K562 (cell line): ENCODE measurements around the gene SELENOW. TPM values are rescaled to one million over a fixed set of nuclear protein-coding genes. Genes with fewer than 3 reads are reported as not detected.
A peak's percentile ranks its signal among the peaks of the same experiment; 100 is the strongest.
"Not testable (repeated sequence)": the region's sequence is repeated elsewhere in the genome, so short reads cannot be mapped to it uniquely, and the experiment has no call there.

Experiments used
- ATAC-seq: fragments of 200-7000 bp; cut with Tn5 transposase; 3 replicates; pipeline ENCODE4 v1.9.1; 2020; ENCODE audit warnings: moderate library complexity
- BruUV-seq: library from RNA; stranded (reverse); fragments of 400-500 nt; replicated peaks from 2 replicates; lab custom pipeline; 2021; lab: Mats Ljungman, UMichigan
- CTCF ChIA-PET: fragments of 300-600 bp; formaldehyde crosslinking; extraction: SDS; loops from one replicate; lab custom pipeline; 2021; ENCODE audit warnings: low intra/inter-chr PET ratio; lab: Yijun Ruan, JAX
- POLR2A ChIA-PET: fragments of 300-600, 350-650 bp; sonication (Branson Sonifier 250); formaldehyde crosslinking; extraction: SDS; loops from one replicate; lab custom pipeline; 2021; ENCODE audit warnings: antibody characterized with exemption, inconsistent platforms; lab: Yijun Ruan, JAX
- DNase-seq, 4 experiments: peaks; one replicate each; pipeline versions ENCODE4 v3.0.0 to v3.0.0-alpha.2; 2011 to 2018; ENCODE audit warnings: low spot score in 3 of 4, mixed read lengths in 3 of 4; ENCODE audit errors: extremely low read depth in 1 of 4
- FAIRE-seq: peaks from 2 replicates; lab custom pipeline; 2011; peaks lifted over from hg19 to GRCh38; lab: Jason Lieb, UNC
- H2AFZ ChIP-seq: 2 replicates; pipeline ENCODE4 v1.6.0; 2011; ENCODE audit warnings: low read depth, low read length, control low read depth, inconsistent platforms
- H3K27ac ChIP-seq: fragments of 200-600 bp; 3 replicates; pipeline ENCODE4 v1.8.0; 2011; ENCODE audit warnings: low read depth, mild to moderate bottlenecking, control low read depth, inconsistent platforms, low read length, moderate library complexity, mixed read lengths; ENCODE audit errors: extremely low read depth
- H3K27me3 ChIP-seq, 2 experiments: fragments of 300-600 bp in 1 of 2; 2 replicates in 1 of 2; 3 replicates in 1 of 2; pipeline versions ENCODE4 v1.6.0 to v1.8.0; 2011; ENCODE audit warnings: inconsistent platforms in 2 of 2, low read length in 2 of 2, mild to moderate bottlenecking in 1 of 2, mixed read lengths in 1 of 2, moderate library complexity in 1 of 2; ENCODE audit not compliant: control insufficient read depth in 2 of 2, insufficient read depth in 2 of 2
- H3K36me3 ChIP-seq: fragments of 300-600 bp; 3 replicates; pipeline ENCODE4 v1.8.0; 2011; ENCODE audit warnings: mild to moderate bottlenecking, low read length, inconsistent platforms; ENCODE audit not compliant: control insufficient read depth, insufficient read depth
- H3K4me1 ChIP-seq, 2 experiments: fragments of 200-600 bp in 1 of 2; replicated peaks in 1 of 2; 2 replicates in 1 of 2; 3 replicates in 1 of 2; pipeline versions ENCODE4 v1.5.1 to v1.8.0; 2011; ENCODE audit warnings: inconsistent platforms in 2 of 2, low read length in 2 of 2, mild to moderate bottlenecking in 1 of 2, mixed read lengths in 1 of 2, moderate library complexity in 1 of 2; ENCODE audit not compliant: control insufficient read depth in 2 of 2, insufficient read depth in 2 of 2
- H3K4me2 ChIP-seq: 2 replicates; pipeline ENCODE4 v1.6.1; 2011; ENCODE audit warnings: low read length, control low read depth, inconsistent platforms, mixed read lengths; ENCODE audit not compliant: insufficient read depth
- H3K4me3 ChIP-seq: fragments of 200-600 bp; sonication (generic), shearing (Covaris generic); 2 replicates; pipeline ENCODE4 v1.5.1; 2016; ENCODE audit warnings: control low read depth, inconsistent platforms
- H3K79me2 ChIP-seq: fragments of 200-600 bp; 3 replicates; pipeline ENCODE4 v1.8.0; 2011; ENCODE audit warnings: low read length, inconsistent platforms; ENCODE audit not compliant: control insufficient read depth, insufficient read depth
- H3K9ac ChIP-seq, 2 experiments: 2 replicates each; pipeline versions ENCODE4 v1.6.0 to v1.6.1; 2011; ENCODE audit warnings: low read depth in 2 of 2, low read length in 2 of 2, control low read depth in 1 of 2, inconsistent platforms in 1 of 2, mild to moderate bottlenecking in 1 of 2, mixed read lengths in 1 of 2; ENCODE audit not compliant: insufficient read depth in 1 of 2
- H3K9me1 ChIP-seq: one replicate; pipeline ENCODE4 v1.6.0; 2011; ENCODE audit warnings: inconsistent platforms, mild to moderate bottlenecking, low read length, moderate library complexity; ENCODE audit not compliant: control insufficient read depth, insufficient read depth
- H3K9me3 ChIP-seq: replicated peaks from 2 replicates; pipeline ENCODE4 v1.5.1; 2011; ENCODE audit warnings: low read depth, low read length, inconsistent platforms; ENCODE audit not compliant: control insufficient read depth, insufficient read depth
- H4K20me1 ChIP-seq: replicated peaks from 2 replicates; pipeline ENCODE4 v1.6.1; 2011; ENCODE audit warnings: low read length, inconsistent platforms, mixed read lengths; ENCODE audit not compliant: control insufficient read depth, insufficient read depth
- ARID2 ChIP-seq: fragments of 450-650 bp; IDR thresholded peaks from 2 replicates; pipeline ENCODE4 v1.6.1; 2017; ENCODE audit warnings: antibody characterized with exemption, mild to moderate bottlenecking
- CEBPB ChIP-seq: fragments of 450-650 bp; IDR thresholded peaks from 2 replicates; pipeline ENCODE4 v1.6.1; 2016; ENCODE audit warnings: missing genetic modification characterization, missing compliant biosample characterization
- CTCFL ChIP-seq: IDR thresholded peaks from 2 replicates; pipeline ENCODE4 v1.6.1; 2011; ENCODE audit warnings: borderline replicate concordance, low read depth, mild to moderate bottlenecking, moderate library complexity, low read length; ENCODE audit not compliant: insufficient read depth, poor library complexity, severe bottlenecking
- HIVEP1 ChIP-seq: fragments of 250-450 bp; sonication (Bioruptor Pico); IDR thresholded peaks from 2 replicates; pipeline ENCODE4 v1.4.0; 2020; ENCODE audit warnings: mild to moderate bottlenecking
- MCM7 ChIP-seq, 2 experiments: fragments of 450-650 bp; IDR thresholded peaks; 2 replicates each; pipeline ENCODE4 v1.6.1; 2016 to 2018
- NCOA1 ChIP-seq: fragments of 450-650 bp; IDR thresholded peaks from 2 replicates; pipeline ENCODE4 v1.6.1; 2016; ENCODE audit warnings: low read depth
- SAFB2 ChIP-seq: fragments of 200-400 bp; formaldehyde crosslinking; IDR thresholded peaks from 2 replicates; pipeline ENCODE4 v1.6.1; 2018; ENCODE audit warnings: borderline replicate concordance, low read length, low read depth, moderate library complexity; ENCODE audit not compliant: severe bottlenecking
- SMAD1 ChIP-seq: fragments of 150-350 bp; IDR thresholded peaks from 2 replicates; pipeline ENCODE4 v1.6.1; 2014; ENCODE audit warnings: low read length, low read depth; ENCODE audit not compliant: partially characterized antibody
- SMC3 ChIP-seq: conservative IDR thresholded peaks from 2 replicates; pipeline ENCODE4 v1.6.1; 2011; ENCODE audit warnings: low read depth, low read length, improper control_type of control experiment; ENCODE audit not compliant: insufficient read depth
- SPI1 ChIP-seq: IDR thresholded peaks from 2 replicates; pipeline ENCODE4 v1.6.1; 2011; ENCODE audit warnings: low read depth, low read length, control low read depth, borderline replicate concordance
- ZFP36 ChIP-seq: fragments of 150-350 bp; IDR thresholded peaks from 2 replicates; pipeline ENCODE4 v1.6.1; 2018; ENCODE audit warnings: low read length, low read depth; ENCODE audit not compliant: partially characterized antibody
- ZNF121 ChIP-seq: sonication (generic); formaldehyde crosslinking; conservative IDR thresholded peaks from 2 replicates; pipeline ENCODE4 v1.8.0; 2022; ENCODE audit warnings: missing genetic modification reagents
- WGBS: fragments of 100-300 bp; shearing (Covaris generic); methylation state at CpG from one replicate; pipeline ENCODE4 v1.1.6; 2016; ENCODE audit warnings: low coverage, mixed read lengths; ENCODE audit not compliant: insufficient coverage; ENCODE audit errors: missing lambda C conversion rate; 5-methylcytosine and 5-hydroxymethylcytosine counted together
- in situ Hi-C: fragments of 300-500 bp; cut with MboI; formaldehyde crosslinking; loops from 4 replicates; pipeline ENCODE4 v1.15.0; 2018; ENCODE audit warnings: inconsistent platforms, mixed read lengths
- intact Hi-C: fragments of 100-400 bp; cut with micrococcal nuclease; formaldehyde crosslinking; loops from 2 replicates; pipeline ENCODE4 v1.14.2; 2022
- polyA plus RNA-seq, 8 experiments: library from polyadenylated mRNA; depleted of rRNA in 4 of 8; stranded (reverse) in 5 of 8; unstranded in 3 of 8; fragments of >200 nt; fragmentation: Nextera tagmentation in 2 of 8; fragmentation: Illumina TruSeq in 1 of 8; extraction: Ambion mirVana in 2 of 8; extraction: Trizol in 1 of 8; gene quantifications; 2 replicates each; pipeline versions ENCODE4 v1.2.1 to v1.2.3, GENCODE V29; 2011 to 2014; ENCODE audit warnings: inconsistent platforms in 1 of 8, missing spikeins in 1 of 8
- total RNA-seq, 7 experiments: library from RNA; depleted of rRNA in 6 of 7; stranded (reverse); fragments of >200 nt in 6 of 7; fragmentation: Illumina TruSeq in 2 of 7; extraction: Trizol in 2 of 7; gene quantifications; 2 replicates each; pipeline versions ENCODE4 v1.2.1 to v1.2.3, GENCODE V29; 2011 to 2021; ENCODE audit warnings: low replicate concordance in 1 of 7

Gene SELENOW
- total and polyA plus RNA-seq, 9 of the 15 experiments (the other 6 are each of a cell fraction or from before 2014, with no cell fraction given) = 91.9 to 279 (median 156) TPM

DNA sequence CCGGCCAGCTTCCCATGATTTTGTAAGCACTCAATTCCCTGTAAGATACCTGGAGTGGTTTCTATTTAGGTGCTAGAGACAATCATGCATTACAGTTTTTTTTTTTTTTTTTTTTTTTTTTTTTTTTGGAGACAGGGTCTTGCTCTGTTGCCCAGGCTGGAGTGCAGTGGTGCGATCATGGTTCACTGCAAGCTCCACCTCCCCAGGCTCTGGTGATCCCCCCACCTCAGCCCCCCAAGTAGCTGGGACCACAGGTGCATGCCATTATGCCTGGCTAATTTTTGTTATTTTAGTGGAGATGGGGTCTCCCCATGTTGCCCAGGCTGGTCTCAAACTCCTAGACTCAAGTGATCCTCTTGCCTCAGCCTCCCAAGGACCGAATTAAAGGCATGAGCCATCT, 13.8 kb upstream of the SELENOW start:
- H4K20me1 ChIP-seq, BruUV-seq, intact Hi-C loops, H3K27me3 ChIP-seq, H3K27ac ChIP-seq, H3K9ac ChIP-seq, H3K9me1 ChIP-seq, ATAC-seq, H3K4me2 ChIP-seq, H3K4me3 ChIP-seq, DNase-seq, FAIRE-seq, in situ Hi-C loops, H3K9me3 ChIP-seq, H3K36me3 ChIP-seq, H2AFZ ChIP-seq, H3K79me2 ChIP-seq: not testable (repeated sequence)
- ChIA-PET CTCF (interaction anchor here (0.6 to 0.7 kb wide), 2 partner anchors 24 to 97 kb away, joined by 4 to 6 read pairs; no protein-coding TSS in a partner anchor), POLR2A (interaction anchor here (1.0 to 1.5 kb wide), 2 partner anchors 11 to 19 kb away, joined by 4 to 7 read pairs; no protein-coding TSS in a partner anchor)
- peak; percentile 80; the same call in 1 of the 2 replicates for TF ChIP-seq ZNF121 (CRISPR knock-in tag)
- 45% methylated on average over 2 of the region's 3 CpGs for WGBS
- H3K4me1 ChIP-seq = peaks cover 0 to 20% of the 10 kb centered on the region in 2 experiments; a peak in 2 of 5 replicates

DNA sequence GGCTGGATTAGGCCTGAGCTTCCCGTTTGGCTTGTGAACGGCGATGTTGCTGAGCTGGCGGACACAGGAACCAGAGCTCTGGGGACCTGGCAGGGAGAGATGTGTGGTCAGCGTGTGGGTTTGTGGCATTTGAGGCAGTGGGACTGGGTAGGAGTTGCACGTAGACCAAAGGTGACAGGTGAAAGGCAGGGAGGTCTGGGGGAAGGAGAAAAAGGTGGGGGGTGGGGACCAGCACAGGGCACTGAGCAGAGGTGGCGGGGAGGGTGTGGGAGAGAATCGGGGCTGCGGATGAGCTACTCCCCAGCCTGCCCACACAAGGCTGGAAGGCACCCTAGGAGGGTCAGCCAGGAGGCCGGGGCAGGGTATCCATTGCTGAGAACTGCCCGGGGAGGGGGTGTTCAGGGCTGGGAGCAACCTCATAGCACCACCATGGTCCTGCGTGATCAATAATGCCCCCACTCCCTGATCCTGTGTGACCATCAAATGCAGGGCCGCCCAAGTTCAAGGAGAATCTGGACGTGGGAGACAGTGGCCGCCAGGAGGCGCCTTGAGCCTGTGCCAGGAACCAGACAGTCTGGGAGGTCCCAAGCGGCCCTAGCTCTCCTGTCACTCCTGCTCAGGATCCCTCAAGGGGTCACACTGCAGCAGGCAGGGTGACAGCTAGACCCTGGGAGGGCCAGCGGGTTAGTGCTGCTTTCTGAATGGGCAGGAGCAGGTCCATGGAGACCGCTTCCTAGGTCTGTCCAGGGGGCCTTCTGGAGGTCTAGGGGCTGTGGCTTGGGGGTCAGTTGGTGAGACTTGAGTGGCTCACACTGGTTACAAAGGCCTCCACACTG, 12.8 kb upstream of the SELENOW start:
- Histone ChIP-seq H3K4me1 (peaks cover 5 to 25% of the 10 kb centered on the region in 2 experiments; a peak in 3 of 5 replicates), H3K27me3 (no peaks in the 10 kb centered on the region), H4K20me1 (peaks cover 2% of the 10 kb centered on the region; the same call in 1 of the 2 replicates), H3K79me2 (no peaks in the 10 kb centered on the region), H3K9me1 (no peaks in the 10 kb centered on the region), H3K4me2 (no peak overlapping the region), H3K9me3 (no peaks in the 10 kb centered on the region), H3K36me3 (no peaks in the 10 kb centered on the region), H3K4me3 (no peak overlapping the region), H3K27ac (no peak overlapping the region), H3K9ac (peak overlapping the region in 1 of 2 experiments; percentile 65; a peak in 1 of 4 replicates), H2AFZ (peak overlapping the region; percentile 22; the same call in 1 of the 2 replicates)
- ChIA-PET CTCF (interaction anchor here (0.5 to 2.2 kb wide), 4 partner anchors 22 to 98 kb away, joined by 4 to 30 read pairs (median 8); no protein-coding TSS in a partner anchor), POLR2A (interaction anchor here (0.5 to 2.5 kb wide), 6 partner anchors 10 to 43 kb away, joined by 3 to 15 read pairs (median 3); partner anchors contain the start of gene NOP53)
- ATAC-seq (peak; percentile 95), DNase-seq (peak; percentile 60 to 86 (median 65)), FAIRE-seq (peak; percentile 83)
- in situ Hi-C loops = no loop called here
- 14% methylated on average over 16 of the region's 19 CpGs for WGBS
- no TSS peak for BruUV-seq
- intact Hi-C loops = loop anchor here (1.0 kb wide), 1 partner anchor 23 kb away; no protein-coding TSS in a partner anchor
- TF ChIP-seq ZFP36 = no peak
- 0 out of 2 replicates have a peak, but pooled peaks have one; percentile 41 for TF ChIP-seq ARID2
- no peak for TF ChIP-seq SMAD1
- TF ChIP-seq NCOA1 = no peak
- no peak for TF ChIP-seq SPI1
- peak; percentile 41 for TF ChIP-seq CTCFL
- TF ChIP-seq HIVEP1 (CRISPR knock-in tag) = no peak
- no peak for TF ChIP-seq SAFB2
- peak; percentile 93 for TF ChIP-seq SMC3
- TF ChIP-seq CEBPB (tag) = no peak
- TF ChIP-seq MCM7 (IDR thresholded peaks at IDR 0.05) = no peak
